Renal pelvis (tissue), 4 donors: ENCODE measurements around the gene SMYD2. TPM values are rescaled to one million over a fixed set of nuclear protein-coding genes. Genes with fewer than 3 reads are reported as not detected.

Source experiments
- DNase-seq: peaks from one replicate; pipeline ENCODE4 v3.0.0-alpha.2; 2013
- polyA plus RNA-seq, 3 donors: library from polyadenylated mRNA; unstranded; fragments of 120-200 nt; gene quantifications; one replicate each; pipeline ENCODE4 v1.2.1, GENCODE V29; 2013; ENCODE audit not compliant: insufficient read length in 3 of 3

SMYD2 gene
- polyA plus RNA-seq, 3 donors: 40.8 to 47.4 (median 46.7) TPM

DNA sequence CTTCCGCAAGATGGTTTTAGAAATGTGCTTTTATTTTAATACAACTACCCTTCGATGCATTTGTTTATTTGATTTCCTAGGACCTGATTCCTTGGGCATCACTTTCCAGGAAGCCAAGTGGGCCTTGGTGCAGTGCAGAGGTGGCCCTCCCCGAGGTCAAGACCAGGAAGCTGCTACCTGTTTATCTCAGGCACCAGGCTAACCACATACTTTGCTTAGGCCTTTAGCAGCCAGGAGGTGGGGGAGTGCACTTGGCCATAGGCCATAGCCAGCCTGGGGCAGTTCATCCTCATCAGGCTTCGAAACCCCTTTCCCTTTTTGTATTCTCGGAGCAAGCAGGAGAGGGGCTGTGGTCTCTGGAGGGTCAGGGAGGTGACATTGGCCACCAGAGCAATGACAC is 45.4 kb downstream of the SMYD2 start:
- DNase-seq: no peak

DNA sequence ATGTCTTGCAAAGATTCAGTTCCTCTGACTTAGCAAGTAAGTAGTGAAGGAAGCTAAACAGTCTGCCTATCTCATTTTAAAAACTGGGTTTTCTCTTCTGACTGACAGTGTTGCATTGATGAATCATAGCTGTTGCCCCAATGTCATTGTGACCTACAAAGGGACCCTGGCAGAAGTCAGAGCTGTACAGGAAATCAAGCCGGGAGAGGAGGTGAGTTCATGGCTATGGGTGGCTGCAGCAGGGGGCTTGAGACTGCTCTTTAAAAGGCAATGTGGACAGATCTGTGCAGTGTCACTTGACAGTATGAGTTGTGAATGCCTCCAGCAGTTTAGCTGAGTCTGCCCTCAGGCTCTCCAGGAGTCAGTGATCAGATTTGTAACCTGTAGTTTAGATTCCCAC is 46.6 kb downstream of the SMYD2 start:
- DNase-seq: no peak

DNA sequence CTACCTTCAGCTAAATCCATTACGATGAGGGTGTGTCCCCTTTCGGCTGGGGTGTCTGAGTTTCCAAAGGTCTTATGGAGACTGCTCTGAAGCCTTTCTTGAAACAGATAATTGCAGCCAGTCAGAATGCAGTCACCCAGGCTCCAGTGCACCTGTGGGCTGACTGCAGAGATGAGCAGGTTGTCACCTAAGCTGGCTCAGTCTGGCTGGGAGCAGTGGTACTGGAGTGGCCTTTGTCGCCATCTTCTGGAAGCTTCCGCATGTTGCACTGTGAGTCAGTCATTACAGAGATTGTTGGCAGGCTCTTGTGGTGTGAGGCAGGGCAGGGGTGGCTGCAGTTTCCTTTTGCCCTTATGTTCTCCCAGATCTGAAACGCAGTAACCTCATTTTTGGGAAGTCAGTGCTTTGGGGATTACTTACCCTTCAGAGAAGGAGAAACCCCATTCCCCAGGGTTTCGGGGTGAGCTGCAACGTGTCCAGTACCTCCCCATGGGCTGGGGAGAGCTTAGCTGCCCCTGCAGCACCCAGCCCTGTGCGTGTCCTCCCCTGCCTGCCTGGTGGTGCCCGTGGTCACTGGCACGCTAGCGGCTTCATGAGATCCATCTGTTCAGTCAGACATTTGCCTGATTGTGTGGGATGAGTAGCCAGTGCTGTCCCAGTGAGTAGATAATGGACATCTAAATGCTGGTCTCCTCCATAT is 48.0 kb downstream of the SMYD2 start:
- peak; percentile 70 for DNase-seq

DNA sequence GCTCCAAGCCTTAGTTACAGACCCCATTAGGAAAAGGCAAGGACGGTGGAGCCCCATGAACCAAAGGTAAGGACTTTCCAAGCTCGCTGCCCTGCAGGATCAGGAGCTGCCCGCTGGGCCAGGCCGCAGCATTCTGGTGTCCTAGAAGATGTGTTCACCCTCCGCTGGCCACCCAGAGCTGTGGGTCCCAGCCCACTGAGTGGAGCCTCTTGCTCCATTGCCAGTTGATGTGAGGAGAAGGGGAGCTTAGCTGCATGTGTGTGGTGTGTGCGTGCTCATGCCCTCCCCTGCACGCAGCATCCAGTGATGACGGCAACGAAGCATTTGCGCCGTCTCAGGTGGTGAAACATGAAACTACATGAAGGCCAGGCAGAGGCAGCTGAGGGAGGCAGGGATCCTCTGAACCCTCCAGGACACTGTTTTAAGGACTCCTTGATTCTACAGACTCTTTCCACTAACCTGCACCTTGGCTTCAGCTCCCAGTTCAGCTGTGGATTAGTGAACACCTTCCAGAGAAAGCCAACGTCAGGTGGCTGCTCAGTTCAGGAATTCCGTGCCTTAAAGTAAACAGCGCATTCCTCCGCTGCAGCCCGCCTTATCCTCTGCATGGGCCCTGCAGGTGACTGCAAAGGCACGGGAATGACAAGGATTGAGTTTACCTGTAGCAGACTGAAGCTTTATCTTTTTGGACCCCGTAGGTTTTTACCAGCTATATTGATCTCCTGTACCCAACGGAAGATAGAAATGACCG is 48.7 kb downstream of the SMYD2 start:
- peak; percentile 24 for DNase-seq

DNA sequence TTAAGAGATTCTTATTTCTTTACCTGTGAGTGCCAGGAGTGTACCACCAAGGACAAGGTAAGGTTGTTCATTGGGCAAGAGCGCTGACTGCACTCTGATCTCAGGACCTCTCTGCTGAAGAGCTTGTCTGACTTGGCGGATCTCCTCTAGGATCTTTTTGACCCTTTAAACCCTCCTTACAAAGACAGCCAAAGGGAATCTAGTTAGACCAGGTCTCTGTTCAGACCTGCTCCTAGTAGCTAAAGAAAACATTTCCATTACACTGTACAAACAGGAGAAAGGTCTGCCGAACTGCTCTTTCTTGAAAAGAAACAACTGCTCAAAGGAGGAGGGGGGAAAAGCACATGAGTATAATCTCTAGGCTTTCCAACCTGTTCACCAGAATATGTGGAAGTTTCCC is 49.3 kb downstream of the SMYD2 start:
- DNase-seq: no peak

DNA sequence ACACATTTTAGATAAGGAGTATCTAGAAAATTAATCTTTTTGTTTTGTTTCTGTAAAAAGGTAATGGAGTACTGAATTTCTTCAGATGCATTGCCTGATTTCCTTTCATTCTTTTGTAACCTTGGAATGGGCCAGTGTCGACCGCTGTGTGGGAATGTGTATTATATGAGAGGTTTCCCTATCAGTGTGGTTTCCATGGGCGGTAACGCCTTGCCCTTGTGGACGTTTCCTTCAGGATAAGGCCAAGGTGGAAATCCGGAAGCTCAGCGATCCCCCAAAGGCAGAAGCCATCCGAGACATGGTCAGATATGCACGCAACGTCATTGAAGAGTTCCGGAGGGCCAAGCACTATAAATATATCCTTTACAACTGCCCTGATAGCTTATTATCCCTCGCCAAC is 49.8 kb downstream of the SMYD2 start:
- no peak for DNase-seq

DNA sequence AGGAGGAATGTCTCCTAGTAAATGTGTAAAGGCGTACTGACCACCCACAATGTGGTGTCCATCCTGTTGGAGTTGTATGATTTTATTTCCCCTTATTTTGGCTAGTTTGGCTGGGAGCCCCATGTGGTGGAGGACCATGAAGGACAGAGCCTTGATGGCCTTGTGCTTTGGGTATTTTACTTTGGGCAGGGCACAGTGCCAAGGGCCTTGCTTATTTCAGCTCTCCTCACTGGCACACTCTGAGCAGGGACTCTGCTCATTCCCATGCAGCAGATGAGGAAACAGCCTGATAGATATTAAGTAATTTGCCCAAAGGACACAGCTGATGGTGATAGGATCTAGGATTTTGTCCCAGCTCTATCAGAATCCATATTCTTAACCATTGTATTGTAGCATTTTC is 50.2 kb downstream of the SMYD2 start:
- no peak for DNase-seq

DNA sequence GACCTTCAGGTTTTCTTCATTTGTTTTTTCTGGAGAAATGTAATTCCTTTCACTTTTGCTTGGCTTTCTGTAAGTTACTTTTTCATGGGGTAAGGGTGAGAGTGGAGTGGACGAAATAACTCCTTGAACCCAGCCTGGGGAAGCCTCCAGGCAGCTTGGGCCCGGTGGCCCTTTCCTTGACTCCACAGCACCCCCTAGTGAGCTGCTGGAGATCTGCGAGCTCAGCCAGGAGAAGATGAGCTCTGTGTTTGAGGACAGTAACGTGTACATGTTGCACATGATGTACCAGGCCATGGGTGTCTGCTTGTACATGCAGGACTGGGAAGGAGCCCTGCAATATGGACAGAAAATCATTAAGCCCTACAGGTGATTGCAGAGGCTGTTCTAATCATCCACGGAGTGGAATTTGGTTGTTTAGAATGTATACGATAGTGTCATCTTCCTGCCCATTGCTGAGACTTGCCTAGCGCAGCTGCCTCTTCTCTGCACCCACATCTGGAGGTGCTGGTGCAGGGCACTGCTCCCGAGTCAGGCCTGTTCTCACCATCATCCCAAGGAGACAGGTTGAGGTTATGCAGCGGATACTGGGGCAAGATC is 51.0 kb downstream of the SMYD2 start:
- DNase-seq: no peak

DNA sequence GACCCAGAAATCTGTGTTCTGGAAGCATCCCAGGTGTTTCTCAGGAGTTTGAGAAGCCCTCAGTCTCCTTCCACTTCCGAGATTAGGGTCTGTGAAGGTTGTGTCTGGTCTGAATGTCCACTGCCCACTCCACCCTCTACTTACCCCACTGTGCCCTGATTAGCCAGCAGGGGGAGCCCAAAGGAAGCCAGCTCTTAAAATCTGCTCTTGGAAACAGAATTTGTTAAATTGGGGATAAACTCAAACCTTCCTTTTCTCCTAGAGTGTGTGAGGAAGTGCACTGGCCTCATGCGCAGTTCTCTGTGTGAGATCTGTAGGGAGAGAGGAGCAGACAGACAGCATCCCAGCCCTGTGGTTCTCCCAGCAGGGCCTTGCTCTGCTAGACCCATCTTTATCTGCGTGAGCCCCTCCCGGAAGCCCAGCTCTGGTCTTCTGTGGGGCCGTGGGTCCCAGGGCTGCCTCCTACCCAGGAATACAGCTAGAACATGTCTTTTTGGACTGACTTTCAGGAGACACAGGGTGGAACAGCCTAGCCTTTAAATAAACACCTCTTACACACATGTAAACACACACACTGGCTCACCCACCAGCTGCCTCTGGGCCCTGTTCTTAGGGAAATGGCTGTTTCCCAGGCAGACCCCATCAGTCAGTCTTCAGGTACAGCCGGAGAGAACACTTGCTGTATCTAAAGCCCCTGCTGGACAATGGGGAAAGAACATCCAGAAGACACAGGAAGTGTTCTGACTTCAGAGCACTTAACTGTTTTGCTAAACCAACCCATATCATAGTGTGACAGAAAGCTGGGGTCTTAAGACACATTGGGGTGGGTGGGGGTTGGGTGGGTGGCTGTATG is 52.2 kb downstream of the SMYD2 start:
- peak; percentile 38 for DNase-seq

DNA sequence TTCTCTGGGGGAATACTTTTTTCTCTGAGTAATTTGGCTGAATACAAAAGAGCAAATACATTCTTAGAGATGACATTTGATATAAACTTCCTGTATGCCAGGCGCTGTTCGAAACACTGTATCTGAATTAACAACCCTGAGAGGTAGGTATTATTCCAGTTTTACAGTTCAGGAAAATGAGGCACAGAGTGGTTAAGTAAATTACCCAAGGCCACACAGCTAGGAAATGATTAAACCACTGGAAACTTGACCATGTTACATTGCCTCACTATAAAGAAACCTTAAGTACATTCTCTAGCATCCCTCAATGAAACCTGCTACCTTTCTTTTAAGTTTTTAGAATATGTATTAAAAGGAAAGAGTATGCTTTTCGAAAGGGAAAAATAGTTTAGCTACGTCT is 54.6 kb downstream of the SMYD2 start:
- DNase-seq: no peak

DNA sequence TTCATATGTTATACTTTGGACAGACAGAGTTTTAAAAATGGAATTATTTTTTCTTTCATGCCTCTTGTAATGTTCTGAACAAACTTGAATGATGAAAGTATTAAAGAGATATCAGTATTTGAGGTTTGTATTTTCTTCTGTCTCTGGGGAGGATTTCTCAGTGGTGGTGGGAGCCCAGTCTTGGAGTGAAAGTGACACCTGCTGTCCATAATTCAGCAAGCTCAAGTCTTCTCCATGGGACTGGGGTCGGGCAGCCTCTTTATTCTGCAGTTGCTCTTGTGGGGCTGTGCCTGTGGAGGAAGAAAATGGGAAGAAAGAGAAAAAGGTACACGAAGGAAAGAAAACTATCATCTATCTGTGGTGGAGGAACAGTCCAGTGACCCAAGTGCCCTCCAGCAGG is 56.1 kb downstream of the SMYD2 start:
- no peak for DNase-seq

DNA sequence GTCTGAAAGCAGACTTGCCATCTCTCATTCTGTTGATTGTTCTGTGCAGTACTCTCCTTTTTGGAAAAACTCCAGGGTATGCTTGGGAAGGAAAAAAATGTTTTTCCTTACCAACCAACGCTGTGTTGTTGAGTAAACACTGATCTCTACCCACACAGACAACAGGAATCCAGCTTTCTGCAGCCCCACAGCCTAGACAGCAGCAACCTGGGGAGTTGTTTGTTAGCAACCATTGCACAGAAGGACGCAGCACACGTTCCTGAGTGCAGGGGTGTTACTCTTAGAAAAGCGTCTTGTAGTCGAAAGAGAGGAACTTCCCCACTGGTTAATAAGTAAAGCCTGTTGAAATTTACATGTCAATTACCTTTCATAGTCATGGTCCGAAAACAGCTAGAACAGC is 56.6 kb downstream of the SMYD2 start:
- no peak for DNase-seq

DNA sequence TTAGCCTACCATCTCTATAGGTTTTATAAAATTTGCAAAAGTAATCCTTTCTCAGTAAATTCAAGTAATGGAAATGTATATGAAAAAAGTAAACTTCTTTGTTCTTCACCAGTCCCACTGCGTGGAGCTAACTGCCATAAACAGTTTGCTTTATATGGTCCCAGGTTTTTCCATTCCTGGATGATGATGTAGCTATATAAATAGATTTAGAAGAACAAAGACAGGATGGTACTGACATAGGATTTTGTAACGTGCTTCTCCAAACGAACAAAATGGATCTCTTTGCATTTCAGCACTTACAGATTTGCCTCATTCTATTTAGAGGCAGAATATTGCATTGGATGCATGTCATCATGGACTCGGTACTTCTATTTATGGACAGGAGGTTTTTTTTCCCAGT is 57.3 kb downstream of the SMYD2 start:
- no peak for DNase-seq

DNA sequence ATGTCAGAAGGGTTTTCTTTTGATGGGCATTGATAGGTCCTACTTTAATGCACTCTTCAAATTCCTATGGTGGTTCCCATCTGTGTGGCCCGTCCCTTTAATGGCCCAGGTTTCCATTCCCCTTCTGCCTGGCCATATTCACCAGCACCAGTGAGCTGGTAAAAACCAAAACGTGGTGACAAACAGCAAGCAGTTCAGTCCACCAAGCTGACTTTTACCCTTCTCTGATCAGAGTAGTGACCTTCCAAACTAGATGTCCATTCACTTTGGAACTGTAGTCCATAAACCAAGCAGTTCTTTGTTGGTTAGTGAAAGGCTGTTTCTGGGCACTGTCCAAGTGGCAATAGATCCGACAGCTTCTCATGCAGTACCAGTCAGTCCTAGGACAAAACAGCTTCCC is 60.5 kb downstream of the SMYD2 start:
- DNase-seq: no peak

DNA sequence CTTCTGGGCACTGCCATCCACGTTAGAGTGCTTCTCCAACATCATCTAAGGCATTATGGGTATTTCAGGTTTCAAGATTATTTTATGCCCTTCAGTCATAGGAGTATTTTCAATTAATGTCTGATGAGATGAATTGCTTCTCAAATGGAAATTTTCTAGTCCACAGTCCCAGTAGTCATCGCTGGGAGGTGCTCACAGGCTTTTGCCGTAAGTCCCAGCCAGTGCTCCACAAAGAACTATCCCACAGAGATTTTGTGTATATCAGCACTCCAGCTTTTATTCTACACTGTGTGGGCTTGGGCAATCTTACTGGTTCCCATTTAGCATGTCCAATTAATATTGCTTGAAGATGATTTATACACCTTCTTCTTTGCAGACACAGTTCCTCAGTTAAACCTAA is 61.0 kb downstream of the SMYD2 start:
- DNase-seq: no peak

DNA sequence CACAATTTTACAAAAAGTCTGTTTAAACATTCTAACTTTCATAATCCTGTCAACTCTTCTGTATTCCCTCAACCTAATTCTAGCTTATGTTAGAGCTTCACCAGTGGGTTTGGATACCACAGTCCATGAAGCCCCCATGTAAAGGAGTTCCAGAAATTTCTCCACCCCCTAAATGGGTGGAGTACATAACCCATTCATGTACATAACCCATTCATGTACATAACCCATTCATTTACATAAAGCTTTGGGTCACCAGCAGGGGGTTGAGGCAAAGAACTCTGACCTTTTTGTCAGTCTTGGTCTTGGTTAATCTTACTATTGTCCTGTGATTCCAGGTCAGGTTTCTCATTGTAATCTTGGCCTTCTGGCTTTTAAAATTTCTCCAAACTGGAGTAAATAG is 61.6 kb downstream of the SMYD2 start:
- DNase-seq: no peak

DNA sequence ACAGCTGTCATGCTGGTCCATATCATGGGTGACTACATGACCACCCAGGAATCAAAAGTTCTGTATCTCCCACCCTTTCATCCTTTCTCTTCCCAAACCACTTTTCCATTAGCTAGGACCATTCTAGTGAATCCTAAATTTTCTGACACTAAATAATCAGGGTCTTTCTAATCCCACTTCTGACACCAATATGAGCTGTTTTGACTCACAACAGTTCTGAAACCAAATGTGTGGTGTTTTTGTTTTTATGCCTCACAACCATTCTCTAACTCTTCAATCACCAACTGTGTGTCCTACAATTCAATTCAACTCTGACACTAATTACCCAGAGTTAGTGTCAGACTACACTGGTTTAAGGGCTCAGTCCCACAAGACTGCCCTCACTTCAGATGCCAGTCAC is 63.9 kb downstream of the SMYD2 start:
- no peak for DNase-seq

DNA sequence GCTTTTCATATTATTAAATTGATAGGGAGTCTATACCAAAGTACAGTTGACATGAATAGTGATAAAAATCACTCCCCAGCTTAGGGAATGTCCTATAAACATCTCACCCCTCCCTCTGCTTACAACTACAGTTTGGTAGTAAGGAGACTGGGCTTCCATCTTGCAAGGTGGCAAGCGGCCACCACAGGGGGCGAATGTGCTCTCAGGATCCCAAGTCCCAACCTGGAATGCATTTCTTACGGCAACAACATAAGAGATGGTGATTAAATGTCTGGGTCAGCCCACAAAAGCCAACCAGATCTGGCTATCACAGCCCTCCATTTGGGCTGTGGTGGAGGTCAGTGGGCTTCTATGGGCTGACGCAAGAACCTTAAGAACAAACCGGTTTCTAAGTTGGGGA is 68.0 kb downstream of the SMYD2 start:
- no peak for DNase-seq

DNA sequence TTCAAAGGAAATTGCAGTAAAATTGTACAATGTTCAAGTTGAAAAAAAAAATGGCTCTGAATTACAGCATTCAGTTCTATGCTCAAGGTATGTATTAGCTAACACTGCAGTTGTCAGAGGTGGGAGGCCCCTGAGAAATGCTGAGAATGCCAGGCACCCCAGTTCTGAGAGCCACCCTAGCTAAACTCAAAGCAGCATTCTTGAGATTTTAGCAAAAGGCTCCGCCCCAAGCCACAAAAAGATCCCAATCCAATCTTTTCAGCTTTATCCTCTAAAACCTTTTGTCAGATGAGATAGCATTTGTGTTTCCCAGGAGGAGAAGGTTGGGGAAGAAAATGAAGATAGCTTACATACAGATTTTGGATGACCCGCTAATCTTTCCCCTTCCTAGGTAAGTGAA is 68.8 kb downstream of the SMYD2 start:
- no peak for DNase-seq

DNA sequence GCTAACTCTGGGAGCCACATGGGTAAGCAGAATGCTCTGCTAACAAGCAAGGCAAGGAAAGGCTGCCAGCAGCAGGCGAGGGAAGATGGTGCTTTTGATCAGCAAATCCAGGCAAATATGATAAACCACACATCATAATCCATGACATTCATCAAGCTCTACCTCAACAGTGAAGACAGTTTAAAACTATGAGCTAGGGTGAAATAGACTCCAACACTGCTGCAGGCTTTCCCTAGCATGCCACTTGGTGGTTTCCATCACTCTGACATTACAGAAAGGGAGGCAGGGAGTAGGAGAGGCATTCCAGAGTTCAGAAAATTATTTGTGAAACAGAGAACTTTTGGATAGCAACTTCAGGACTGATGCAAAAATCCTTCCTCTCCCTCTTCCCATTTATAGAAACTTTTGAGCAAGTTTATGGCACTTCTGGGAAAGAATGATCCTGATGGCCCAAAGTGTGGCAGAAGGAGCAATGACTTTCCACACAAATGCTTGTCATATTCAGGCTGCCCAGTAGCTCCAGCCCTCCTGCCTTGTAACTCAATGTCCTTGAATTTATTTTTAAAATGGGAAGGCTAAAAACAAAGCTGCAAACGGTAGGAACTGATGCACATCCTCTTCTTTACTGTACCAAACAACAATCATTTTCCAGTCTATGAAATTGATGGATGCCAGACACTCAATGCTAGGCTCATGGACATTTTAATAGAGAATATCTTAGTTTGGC is 70.8 kb downstream of the SMYD2 start:
- DNase-seq: no peak

DNA sequence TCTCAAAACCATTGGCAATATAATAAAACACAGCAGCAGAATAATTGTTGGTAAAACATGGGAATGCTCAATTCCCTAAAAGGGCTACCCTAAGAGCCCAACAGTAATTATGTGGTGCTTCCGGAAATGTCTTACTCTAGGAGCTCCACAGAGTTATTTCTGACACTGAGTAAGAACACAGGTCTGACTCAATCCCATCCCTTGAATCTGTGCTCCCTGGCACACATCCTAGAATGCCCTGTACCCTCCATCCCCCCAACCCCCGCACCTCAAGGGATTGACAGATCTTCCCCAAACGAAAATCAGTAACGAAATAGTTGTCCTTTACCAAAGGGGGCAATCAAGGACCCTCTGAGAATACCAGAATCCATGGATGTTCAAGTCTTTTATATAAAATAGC is 71.9 kb downstream of the SMYD2 start:
- DNase-seq: no peak
